Calu3 (cell line): ENCODE measurements around the gene GCLC. TPM values are rescaled to one million over a fixed set of nuclear protein-coding genes. Genes with fewer than 3 reads are reported as not detected.

Experiments used
- BruUV-seq: library from RNA; stranded (reverse); fragments of 400-500 nt; replicated peaks from 2 replicates; lab custom pipeline; 2021; lab: Mats Ljungman, UMichigan
- CTCF ChIA-PET: fragments of 300-600 bp; sonication (Branson Sonifier 250); formaldehyde crosslinking; loops from one replicate; lab custom pipeline; 2022; ENCODE audit warnings: antibody characterized with exemption; lab: Charles Lee
- DNase-seq: peaks from one replicate; pipeline ENCODE4 v3.0.0; 2022
- H3K27ac Mint-ChIP-seq: one replicate; pipeline ENCODE4 v1.8.0; 2022; ENCODE audit warnings: mixed read lengths; ENCODE audit not compliant: unreplicated experiment
- H3K27me3 Mint-ChIP-seq: one replicate; pipeline ENCODE4 v1.8.0; 2022; ENCODE audit warnings: mixed read lengths; ENCODE audit not compliant: unreplicated experiment
- H3K36me3 Mint-ChIP-seq: one replicate; pipeline ENCODE4 v1.8.0; 2022; ENCODE audit warnings: mild to moderate bottlenecking, moderate library complexity, mixed read lengths; ENCODE audit not compliant: insufficient read depth, unreplicated experiment
- H3K4me1 Mint-ChIP-seq: one replicate; pipeline ENCODE4 v1.8.0; 2022; ENCODE audit warnings: mild to moderate bottlenecking, low read depth, mixed read lengths; ENCODE audit not compliant: unreplicated experiment
- H3K4me3 Mint-ChIP-seq: one replicate; pipeline ENCODE4 v1.8.0; 2022; ENCODE audit warnings: mild to moderate bottlenecking, low read depth, moderate library complexity, mixed read lengths; ENCODE audit not compliant: unreplicated experiment
- H3K9me3 Mint-ChIP-seq: one replicate; pipeline ENCODE4 v1.8.0; 2022; ENCODE audit warnings: low read depth, mixed read lengths; ENCODE audit not compliant: unreplicated experiment
- CTCF ChIP-seq: fragments of 200-600 bp; IDR thresholded peaks from one replicate; pipeline ENCODE4 v1.8.0; 2022; ENCODE audit warnings: antibody characterized with exemption; ENCODE audit not compliant: unreplicated experiment
- intact Hi-C: fragments of 100-400 bp; cut with micrococcal nuclease; formaldehyde crosslinking; loops from one replicate; pipeline ENCODE4 v1.10.0; 2022; ENCODE audit not compliant: unreplicated experiment
- total RNA-seq: library from RNA; stranded (reverse); gene quantifications from 2 replicates; pipeline ENCODE4 v1.2.3, GENCODE V29; 2022

The GCLC gene
- total RNA-seq, 1 experiment from 2014 or later, result 45.7 TPM

- peaks cover 28% of the 10 kb centered on the region for H3K4me1 Mint-ChIP-seq
- H3K27me3 Mint-ChIP-seq, result no peaks in the 10 kb centered on the region
- no peak overlapping the region for H3K4me3 Mint-ChIP-seq
- CTCF ChIA-PET, result interaction anchor here (0.5 kb wide), 1 partner anchor 16 kb away, joined by 4 read pairs; no protein-coding TSS in a partner anchor
- BruUV-seq, result no TSS peak
- no peak for DNase-seq
- H3K36me3 Mint-ChIP-seq, result no peaks in the 10 kb centered on the region
- no peak for TF ChIP-seq CTCF
- intact Hi-C loops, result no loop called here
- H3K9me3 Mint-ChIP-seq, result no peaks in the 10 kb centered on the region
- H3K27ac Mint-ChIP-seq, result no peak overlapping the region
Measured at GRCh38 chr6:53532061-53532797, 12.7 kb downstream of the GCLC start.

GRCh38 chr6:53530780-53531386, 14.0 kb downstream of the GCLC start:
- CTCF ChIA-PET, result no interaction called here
- Mint-ChIP-seq H3K27me3 (no peaks in the 10 kb centered on the region), H3K36me3 (no peaks in the 10 kb centered on the region), H3K4me1 (peaks cover 21% of the 10 kb centered on the region), H3K9me3 (no peaks in the 10 kb centered on the region), H3K27ac (no peak overlapping the region), H3K4me3 (no peak overlapping the region)
- no peak for DNase-seq
- no TSS peak for BruUV-seq
- TF ChIP-seq CTCF, result no peak
- intact Hi-C loops, result no loop called here

- TF ChIP-seq CTCF, result no peak
- Mint-ChIP-seq H3K27me3 (no peaks in the 10 kb centered on the region), H3K27ac (no peak overlapping the region), H3K9me3 (no peaks in the 10 kb centered on the region), H3K4me1 (peaks cover 22% of the 10 kb centered on the region), H3K36me3 (no peaks in the 10 kb centered on the region), H3K4me3 (no peak overlapping the region)
- intact Hi-C loops, result no loop called here
- CTCF ChIA-PET, result no interaction called here
- DNase-seq, result no peak
- BruUV-seq, result no TSS peak
Measured at GRCh38 chr6:53530346-53530745, 14.6 kb downstream of the GCLC start.

GRCh38 chr6:53529324-53530036, 15.4 kb downstream of the GCLC start:
- H3K27me3 Mint-ChIP-seq, result no peaks in the 10 kb centered on the region
- peaks cover 31% of the 10 kb centered on the region for H3K4me1 Mint-ChIP-seq
- CTCF ChIA-PET, result no interaction called here

More at GRCh38 chr6:53529324-53530036, 15.4 kb downstream of the GCLC start:
- BruUV-seq, result no TSS peak
- Mint-ChIP-seq H3K4me3 (no peak overlapping the region), H3K9me3 (no peaks in the 10 kb centered on the region), H3K36me3 (no peaks in the 10 kb centered on the region), H3K27ac (no peak overlapping the region)
- no peak for TF ChIP-seq CTCF
- intact Hi-C loops, result no loop called here
- no peak for DNase-seq
